Renal cortex interstitium (tissue), 15 donors: Measurements from ENCODE around the gene RBMS1. TPM values are rescaled to one million over a fixed set of nuclear protein-coding genes. Genes with fewer than 3 reads are reported as not detected.

ENCODE experiments used
- DNase-seq, 11 donors: peaks; one replicate each; pipeline ENCODE4 v3.0.0-alpha.2; 2013; ENCODE audit warnings: low read depth in 9 of 11, low spot score in 4 of 11; ENCODE audit errors: extremely low read depth in 1 of 11
- long read RNA-seq, 16 experiments: transcript quantifications; one replicate each; lab custom pipeline, GENCODE V29; 2026
- polyA plus RNA-seq, 3 donors: library from polyadenylated mRNA; unstranded; fragments of 120-200 nt; gene quantifications; one replicate each; pipeline ENCODE4 v1.2.1, GENCODE V29; 2013; ENCODE audit not compliant: insufficient read length in 3 of 3

The RBMS1 gene
- 100 to 1,000 TPM; 130 to 157 (median 150) TPM for polyA plus RNA-seq
- long read RNA-seq, donor 1, full-length matches to known transcripts = 10 of 15 reads
- long read RNA-seq, donor 1, partial matches to known transcripts = 5 of 15 reads
- long read RNA-seq, donor 1, other reads (novel, unspliced or antisense) = 0 of 15 reads
- long read RNA-seq, donor 2, full-length matches to known transcripts = 7 of 21 reads
- long read RNA-seq, donor 2, partial matches to known transcripts = 14 of 21 reads
- long read RNA-seq, donor 2, other reads (novel, unspliced or antisense) = 0 of 21 reads
- long read RNA-seq, donor 3, full-length matches to known transcripts = 23 of 44 reads
- long read RNA-seq, donor 3, partial matches to known transcripts = 21 of 44 reads
- long read RNA-seq, donor 3, other reads (novel, unspliced or antisense) = 0 of 44 reads
- long read RNA-seq, donor 4, full-length matches to known transcripts = 2 of 7 reads
- long read RNA-seq, donor 4, partial matches to known transcripts = 5 of 7 reads
- long read RNA-seq, donor 4, other reads (novel, unspliced or antisense) = 0 of 7 reads
- long read RNA-seq, donor 5 = 0 reads
- long read RNA-seq, donor 6, full-length matches to known transcripts = 3 of 26 reads
- long read RNA-seq, donor 6, partial matches to known transcripts = 23 of 26 reads
- long read RNA-seq, donor 6, other reads (novel, unspliced or antisense) = 0 of 26 reads
- long read RNA-seq, donor 7, full-length matches to known transcripts = 12 of 33 reads
- long read RNA-seq, donor 7, partial matches to known transcripts = 21 of 33 reads
- long read RNA-seq, donor 7, other reads (novel, unspliced or antisense) = 0 of 33 reads
- long read RNA-seq, donor 8, full-length matches to known transcripts = 16 of 79 reads
- long read RNA-seq, donor 8, partial matches to known transcripts = 63 of 79 reads
- long read RNA-seq, donor 8, other reads (novel, unspliced or antisense) = 0 of 79 reads
- long read RNA-seq, donor 9, full-length matches to known transcripts = 7 of 13 reads
- long read RNA-seq, donor 9, partial matches to known transcripts = 6 of 13 reads
- long read RNA-seq, donor 9, other reads (novel, unspliced or antisense) = 0 of 13 reads
- long read RNA-seq, donor 10, full-length matches to known transcripts = 14 of 34 reads
- long read RNA-seq, donor 10, partial matches to known transcripts = 20 of 34 reads
- long read RNA-seq, donor 10, other reads (novel, unspliced or antisense) = 0 of 34 reads
- long read RNA-seq, donor 11, full-length matches to known transcripts = 6 of 6 reads
- long read RNA-seq, donor 11, partial matches to known transcripts = 0 of 6 reads
- long read RNA-seq, donor 11, other reads (novel, unspliced or antisense) = 0 of 6 reads
- long read RNA-seq, donor 12, full-length matches to known transcripts = 11 of 18 reads
- long read RNA-seq, donor 12, partial matches to known transcripts = 7 of 18 reads
- long read RNA-seq, donor 12, other reads (novel, unspliced or antisense) = 0 of 18 reads
- long read RNA-seq, donor 13, full-length matches to known transcripts = 13 of 46 reads
- long read RNA-seq, donor 13, partial matches to known transcripts = 33 of 46 reads
- long read RNA-seq, donor 13, other reads (novel, unspliced or antisense) = 0 of 46 reads
- long read RNA-seq, donor 14, full-length matches to known transcripts = 7 of 7 reads
- long read RNA-seq, donor 14, partial matches to known transcripts = 0 of 7 reads
- long read RNA-seq, donor 14, other reads (novel, unspliced or antisense) = 0 of 7 reads
- long read RNA-seq, donor 15, full-length matches to known transcripts = 9 of 9 reads
- long read RNA-seq, donor 15, partial matches to known transcripts = 0 of 9 reads
- long read RNA-seq, donor 15, other reads (novel, unspliced or antisense) = 0 of 9 reads
- long read RNA-seq, donor 16, full-length matches to known transcripts = 25 of 76 reads
- long read RNA-seq, donor 16, partial matches to known transcripts = 45 of 76 reads
- long read RNA-seq, donor 16, other reads (novel, unspliced or antisense) = 6 of 76 reads

DNA sequence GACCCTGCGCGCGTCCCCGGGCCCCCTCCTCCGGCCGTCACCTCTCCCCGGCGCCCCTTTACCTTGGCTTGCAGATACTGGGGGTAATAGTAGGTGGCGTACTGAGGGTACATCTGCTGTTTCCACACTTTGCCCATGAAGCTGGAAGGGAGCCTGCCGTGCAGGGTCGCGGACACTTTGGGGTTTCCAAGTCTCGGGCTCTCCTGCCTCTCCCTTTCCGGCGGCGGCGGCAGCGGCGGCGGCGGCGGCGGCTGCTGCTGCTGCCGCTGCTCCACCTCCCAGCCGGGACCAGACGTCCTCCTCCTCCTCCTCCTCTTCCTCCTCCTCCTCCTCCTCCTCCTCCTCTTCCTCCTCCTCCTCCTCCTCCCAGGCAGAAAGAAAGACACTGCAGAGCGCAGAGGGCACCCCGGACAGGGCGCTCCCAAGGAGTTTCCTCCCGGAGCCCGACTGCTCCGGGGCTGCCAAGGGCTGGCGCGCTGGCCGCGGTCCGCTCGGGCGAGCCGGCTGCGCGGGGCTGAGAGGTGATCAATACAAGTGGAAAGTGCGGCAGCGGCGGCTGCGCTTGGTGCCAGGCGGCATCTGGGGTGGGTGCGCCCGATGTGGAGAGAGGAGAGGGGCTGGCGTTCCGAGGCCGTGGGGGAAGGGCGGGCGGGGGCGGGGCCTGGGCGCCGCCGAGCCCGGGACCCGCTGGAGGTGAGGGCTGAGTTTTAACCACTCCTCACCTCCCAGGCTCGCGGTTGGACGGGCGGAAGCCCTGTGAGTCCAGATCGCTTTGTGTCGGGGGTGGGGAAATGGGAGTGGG is at the start of gene RBMS1:
RBMS1 (minus strand) TSS at position 581 of the 802 bp plus-strand sequence; CDS start at position 137, 444 bp downstream.
- DNase-seq = peak in 8 of 11 donors; percentile 58 to 79 (median 64)

- no peak for DNase-seq
Observed at GRCh38 chr2:160541745-160542144, 48.1 kb upstream of the RBMS1 start.

GRCh38 chr2:160538559-160539355 is 45.1 kb upstream of the RBMS1 start:
- no peak for DNase-seq

GRCh38 chr2:160538115-160538514 is 44.5 kb upstream of the RBMS1 start:
- DNase-seq = no peak

DNA sequence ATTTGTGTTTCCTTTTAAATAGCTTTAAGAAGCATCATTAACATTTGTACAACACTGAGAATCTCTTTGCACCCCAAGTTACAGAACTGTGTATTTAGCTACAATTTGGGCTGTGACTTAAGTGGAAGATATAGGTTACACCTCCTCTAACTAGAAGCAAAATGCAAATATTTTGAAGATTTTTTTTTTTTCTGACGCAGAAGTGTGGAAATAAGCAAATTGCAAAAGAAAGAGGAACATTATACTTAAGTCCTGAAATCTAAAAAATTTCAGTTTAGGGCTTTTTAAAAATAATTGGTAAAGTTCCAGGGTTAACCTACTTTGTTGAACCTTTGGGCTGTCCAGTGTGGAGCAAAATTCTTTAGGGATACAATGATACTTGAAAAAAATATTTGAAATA is 41.4 kb upstream of the RBMS1 start:
- no peak for DNase-seq

DNA sequence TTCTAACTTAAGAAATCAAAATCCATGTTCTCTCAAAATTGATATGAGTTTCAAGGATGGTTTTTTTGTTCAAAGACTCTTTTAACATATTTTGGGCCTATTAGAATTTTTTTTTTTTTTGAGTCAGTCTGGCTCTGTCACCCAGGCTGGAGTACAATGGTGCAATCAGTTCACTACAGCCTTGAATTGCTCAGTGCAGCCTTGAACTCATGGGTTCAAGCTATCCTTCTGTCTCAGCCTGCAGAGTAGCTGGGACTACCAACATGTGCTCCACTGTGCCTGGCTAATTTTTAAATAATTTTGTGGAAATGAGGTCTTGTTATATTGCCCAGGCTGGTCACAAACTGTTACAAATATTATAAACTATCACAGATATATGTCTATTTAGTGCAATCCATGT is 40.6 kb upstream of the RBMS1 start:
- DNase-seq = no peak

DNA sequence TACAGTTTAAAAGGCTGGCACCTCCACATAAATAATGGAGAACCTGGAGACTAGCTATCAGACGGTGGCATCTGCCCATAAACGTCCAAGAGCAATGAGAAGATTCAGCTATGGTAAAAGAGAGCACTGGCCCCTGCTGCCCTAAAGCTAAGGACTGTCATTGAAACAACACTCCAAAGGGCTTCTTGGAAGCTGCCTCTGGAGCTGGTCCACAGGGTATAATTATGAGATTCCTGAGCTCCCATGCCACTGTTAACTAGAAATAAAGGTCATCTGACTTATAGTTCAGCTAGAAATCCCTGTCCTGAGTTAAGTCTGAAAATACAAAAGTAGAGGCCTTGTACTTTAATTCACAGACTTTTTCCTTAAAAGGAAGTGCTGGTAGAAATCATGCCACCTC is 39.9 kb upstream of the RBMS1 start:
- no peak for DNase-seq

- no peak for DNase-seq
Observed at GRCh38 chr2:160532388-160532787, 38.8 kb upstream of the RBMS1 start.

GRCh38 chr2:160522951-160523710 is 29.5 kb upstream of the RBMS1 start:
- no peak for DNase-seq

- DNase-seq = no peak
Observed at GRCh38 chr2:160517731-160518130, 24.1 kb upstream of the RBMS1 start.

DNA sequence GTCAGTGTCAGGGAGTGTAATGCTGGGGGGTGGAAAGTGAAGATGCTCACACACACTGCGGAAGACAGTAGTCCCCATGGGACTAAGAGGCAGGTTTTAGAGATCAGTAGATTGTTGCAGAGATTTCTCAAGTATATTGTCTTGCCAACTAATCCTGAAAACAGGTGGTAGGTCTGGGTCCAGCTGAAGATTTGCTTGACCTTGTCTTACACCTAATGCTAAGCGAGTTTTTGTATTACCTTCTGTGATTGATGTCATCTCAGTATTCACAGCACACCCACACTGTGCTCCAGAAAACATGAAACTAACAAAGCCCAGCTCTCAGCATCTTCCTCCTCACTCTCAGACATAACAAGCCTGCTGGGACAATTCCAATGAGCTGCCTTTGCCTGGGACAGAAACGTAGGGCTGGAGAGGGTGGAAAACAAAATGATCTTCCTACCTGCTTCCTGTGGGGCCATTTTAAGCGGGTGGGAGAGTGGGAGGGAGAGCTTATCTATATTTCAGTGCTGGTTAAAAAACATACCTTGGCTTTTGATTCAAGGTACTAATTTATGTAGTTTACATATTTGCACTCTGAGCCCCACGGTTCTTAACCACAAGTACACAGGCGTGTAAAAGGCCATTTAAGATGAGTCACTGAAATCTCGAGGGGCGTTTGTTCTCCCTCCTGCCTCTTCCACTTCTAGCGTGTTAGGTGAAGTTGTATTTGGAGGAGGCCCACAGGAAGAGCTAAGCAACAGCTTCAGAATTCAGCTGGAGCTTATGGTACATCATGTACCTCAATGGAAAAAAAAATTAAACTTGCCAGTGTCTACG is 23.1 kb upstream of the RBMS1 start:
- no peak for DNase-seq

DNA sequence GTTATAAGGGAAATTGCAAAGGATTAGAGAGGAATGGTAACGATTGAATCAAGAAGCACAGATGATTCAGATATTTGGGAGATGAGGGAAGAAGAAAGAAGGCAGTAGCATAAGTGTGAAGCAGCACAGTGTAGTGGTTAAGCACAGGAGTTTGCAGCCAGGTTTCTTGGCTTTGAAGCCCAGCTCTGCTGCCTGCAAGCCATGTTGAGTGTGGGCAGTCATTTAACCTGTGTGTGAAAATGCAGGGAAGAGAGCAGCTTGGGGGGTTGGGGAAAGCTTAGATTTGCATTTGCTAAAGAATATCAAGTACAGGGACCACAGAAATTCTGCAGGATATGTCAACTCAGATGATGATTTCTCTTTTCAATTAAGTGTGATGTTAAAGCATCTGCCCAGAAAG is 21.5 kb upstream of the RBMS1 start:
- no peak for DNase-seq

- DNase-seq = no peak
Observed at GRCh38 chr2:160513120-160513519, 19.5 kb upstream of the RBMS1 start.

DNA sequence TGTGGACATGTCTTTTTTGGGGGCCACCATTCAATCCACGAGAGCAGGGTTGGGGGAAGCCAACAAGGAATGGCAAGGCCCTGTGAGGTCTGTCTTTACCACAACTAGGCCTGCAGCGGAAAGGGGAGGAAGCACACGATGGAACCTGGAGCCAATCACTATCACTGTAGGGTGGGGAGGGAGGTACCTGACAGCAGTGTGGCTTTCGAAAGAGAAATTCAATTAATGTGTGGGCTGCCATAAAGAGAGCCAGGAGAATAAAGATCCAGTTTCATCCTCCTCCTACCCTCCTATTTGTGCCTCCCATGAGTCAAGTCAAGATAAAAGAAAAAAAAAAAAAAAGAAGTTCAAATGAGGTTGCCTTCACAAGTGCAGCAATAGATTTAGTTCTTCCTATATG is 18.9 kb upstream of the RBMS1 start:
- DNase-seq = no peak

DNA sequence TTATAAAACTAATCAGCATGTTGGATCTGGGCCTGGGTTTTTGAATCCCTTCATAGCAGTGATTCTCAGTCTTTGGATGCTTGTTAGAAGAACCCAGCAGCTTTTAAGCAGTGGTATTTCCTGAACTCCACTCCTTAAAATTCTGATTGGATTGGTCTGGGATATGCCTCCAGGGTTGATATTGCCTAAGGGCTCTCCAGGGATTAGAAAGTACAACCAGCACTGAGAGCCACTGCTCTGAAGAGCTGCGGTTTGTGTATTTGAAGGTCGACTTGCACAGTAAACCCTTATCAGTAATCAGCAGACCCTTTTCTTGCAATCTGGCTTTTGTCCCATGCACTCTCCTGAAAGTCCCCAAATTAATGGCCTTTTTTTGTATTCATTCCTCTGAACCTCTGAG is 17.0 kb upstream of the RBMS1 start:
- DNase-seq = peak in 1 of 11 donors; percentile 17
